ENCODE results near the gene PSORS1C1. TPM values are rescaled to one million over a fixed set of nuclear protein-coding genes. Genes with fewer than 3 reads are reported as not detected.
"Not testable (repeated sequence)": the region's sequence is repeated elsewhere in the genome, so short reads cannot be mapped to it uniquely, and the experiment has no call there.

Gene PSORS1C1
- total and polyA plus RNA-seq, 4 donors = 1.1 to 10.8 (median 2.5) TPM

DNA sequence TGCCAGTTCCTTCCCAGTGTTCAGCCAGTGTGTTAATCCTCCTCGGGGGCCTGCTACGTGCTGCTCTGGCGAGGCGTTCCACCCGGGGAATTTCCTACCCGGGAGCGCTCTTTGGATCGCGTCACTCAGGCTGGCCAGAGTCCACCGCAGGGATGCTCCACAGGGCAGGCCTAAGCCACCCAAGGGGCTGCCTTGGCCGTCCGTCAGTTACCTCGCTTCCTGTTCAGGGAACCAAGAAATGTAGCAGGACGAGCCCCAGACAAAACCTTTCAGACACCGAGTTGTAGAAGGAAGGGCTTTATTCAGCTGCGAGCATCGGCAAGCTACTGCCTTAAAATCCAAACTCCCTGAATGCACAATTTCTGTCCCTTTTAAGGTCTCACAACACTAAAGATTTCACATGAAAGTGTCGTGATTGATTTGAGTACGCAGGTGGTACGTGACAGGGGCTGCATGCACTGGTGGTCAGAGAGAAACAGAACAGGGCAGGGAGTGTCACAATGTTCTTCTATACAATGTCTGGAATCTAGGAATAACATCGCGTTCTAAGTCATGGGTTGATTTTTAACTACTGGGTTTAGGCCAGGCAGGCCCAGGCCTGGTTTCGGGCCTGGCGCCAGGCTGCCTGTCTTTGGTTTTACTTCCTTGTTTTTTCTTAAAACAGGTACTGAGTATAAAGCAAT lies 71.6 kb downstream of the PSORS1C1 start:
- 67 to 78% methylated on average over 24 of the region's 24 CpGs for WGBS, 2 donors
- H3K4me1 ChIP-seq (ENCODE audit: control insufficient read depth in 5 of 5, insufficient read depth in 5 of 5, low read length in 5 of 5) = no peaks in the 10 kb centered on the region
- no peaks in the 10 kb centered on the region for H3K36me3 ChIP-seq (ENCODE audit: control insufficient read depth in 4 of 4, insufficient read depth in 4 of 4, low read length in 4 of 4)
- DNase-seq (no peak), ATAC-seq (ENCODE audit: insufficient read depth, low FRiP score) (no peak)
- no peak overlapping the region for H3K4me3 ChIP-seq
- H3K9ac ChIP-seq (ENCODE audit: insufficient read depth in 1 of 2, low read length in 2 of 2) = no peak overlapping the region
- no peaks in the 10 kb centered on the region for H3K27me3 ChIP-seq (ENCODE audit: control insufficient read depth in 3 of 3, insufficient read depth in 3 of 3, low read length in 2 of 3)
- H3K9me3 ChIP-seq (ENCODE audit: control insufficient read depth in 4 of 4, insufficient read depth in 3 of 4, low read length in 3 of 4) = no peaks in the 10 kb centered on the region
- H3K27ac ChIP-seq (ENCODE audit: low read depth in 1 of 2, low read length in 1 of 2) = peak overlapping the region; percentile 81 to 87
- TF ChIP-seq, protein P1, sequence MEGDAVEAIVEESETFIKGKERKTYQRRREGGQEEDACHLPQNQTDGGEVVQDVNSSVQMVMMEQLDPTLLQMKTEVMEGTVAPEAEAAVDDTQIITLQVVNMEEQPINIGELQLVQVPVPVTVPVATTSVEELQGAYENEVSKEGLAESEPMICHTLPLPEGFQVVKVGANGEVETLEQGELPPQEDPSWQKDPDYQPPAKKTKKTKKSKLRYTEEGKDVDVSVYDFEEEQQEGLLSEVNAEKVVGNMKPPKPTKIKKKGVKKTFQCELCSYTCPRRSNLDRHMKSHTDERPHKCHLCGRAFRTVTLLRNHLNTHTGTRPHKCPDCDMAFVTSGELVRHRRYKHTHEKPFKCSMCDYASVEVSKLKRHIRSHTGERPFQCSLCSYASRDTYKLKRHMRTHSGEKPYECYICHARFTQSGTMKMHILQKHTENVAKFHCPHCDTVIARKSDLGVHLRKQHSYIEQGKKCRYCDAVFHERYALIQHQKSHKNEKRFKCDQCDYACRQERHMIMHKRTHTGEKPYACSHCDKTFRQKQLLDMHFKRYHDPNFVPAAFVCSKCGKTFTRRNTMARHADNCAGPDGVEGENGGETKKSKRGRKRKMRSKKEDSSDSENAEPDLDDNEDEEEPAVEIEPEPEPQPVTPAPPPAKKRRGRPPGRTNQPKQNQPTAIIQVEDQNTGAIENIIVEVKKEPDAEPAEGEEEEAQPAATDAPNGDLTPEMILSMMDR (IDR thresholded peaks at IDR 0.05; ENCODE audit: control extremely low read depth, extremely low read depth) = no peak

DNA sequence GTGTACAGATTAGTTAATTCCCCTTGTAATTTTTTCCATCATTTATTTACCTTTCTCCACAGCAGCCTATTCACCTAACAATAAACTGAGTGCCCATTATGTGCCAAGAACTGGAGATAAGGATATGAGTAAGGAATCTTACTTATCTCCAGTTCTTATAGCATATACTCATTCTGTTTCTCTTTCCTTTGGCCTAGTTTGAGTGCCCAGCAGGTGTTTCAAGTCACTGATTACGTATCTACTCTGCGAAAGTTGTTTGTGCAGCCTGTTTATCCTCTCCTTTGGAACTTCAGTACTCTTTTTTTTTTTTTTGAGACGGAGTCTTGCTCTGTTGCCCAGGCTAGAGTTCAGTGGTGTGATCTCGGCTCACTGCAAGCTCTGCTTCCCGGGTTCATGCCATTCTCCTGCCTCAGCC lies 73.2 kb downstream of the PSORS1C1 start:
- no peaks in the 10 kb centered on the region for H3K9me3 ChIP-seq (ENCODE audit: control insufficient read depth in 4 of 4, insufficient read depth in 3 of 4, low read length in 3 of 4)
- no peak overlapping the region for H3K9ac ChIP-seq (ENCODE audit: insufficient read depth in 1 of 2, low read length in 2 of 2)
- no peak overlapping the region for H3K27ac ChIP-seq (ENCODE audit: low read depth in 1 of 2, low read length in 1 of 2)
- WGBS, 2 donors = 69 to 80% methylated on average over 5 of the region's 5 CpGs
- no peak for DNase-seq
- no peak overlapping the region for H3K4me3 ChIP-seq
- ATAC-seq (ENCODE audit: insufficient read depth, low FRiP score) = peak; percentile 41
- TF ChIP-seq, protein P1 (IDR thresholded peaks at IDR 0.05; ENCODE audit: control extremely low read depth, extremely low read depth) = no peak
- H3K27me3 ChIP-seq (ENCODE audit: control insufficient read depth in 3 of 3, insufficient read depth in 3 of 3, low read length in 2 of 3) = no peaks in the 10 kb centered on the region
- H3K4me1 ChIP-seq (ENCODE audit: control insufficient read depth in 5 of 5, insufficient read depth in 5 of 5, low read length in 5 of 5) = no peaks in the 10 kb centered on the region
- no peaks in the 10 kb centered on the region for H3K36me3 ChIP-seq (ENCODE audit: control insufficient read depth in 4 of 4, insufficient read depth in 4 of 4, low read length in 4 of 4)

DNA sequence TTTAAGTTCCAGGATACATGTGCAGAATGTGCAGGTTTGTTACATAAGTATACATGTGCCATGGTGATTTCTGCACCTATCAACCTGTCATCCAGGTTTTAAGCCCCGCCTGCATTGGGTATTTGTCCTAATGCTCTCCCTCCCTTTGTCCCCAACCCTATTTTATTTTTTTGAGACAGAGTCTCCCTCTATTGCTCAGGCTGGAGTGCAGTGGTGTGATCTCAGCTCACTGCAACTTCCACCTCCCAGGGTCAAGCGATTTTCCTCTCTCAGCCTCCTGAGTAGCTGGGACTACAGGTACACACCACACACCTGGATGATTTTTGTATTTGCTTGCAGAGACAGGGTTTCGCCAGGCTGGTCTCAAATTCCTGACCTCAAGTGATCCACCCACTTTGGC lies 74.6 kb downstream of the PSORS1C1 start:
- H3K4me1 ChIP-seq (ENCODE audit: control insufficient read depth in 5 of 5, insufficient read depth in 5 of 5, low read length in 5 of 5); H3K9me3 ChIP-seq (ENCODE audit: control insufficient read depth in 4 of 4, insufficient read depth in 3 of 4, low read length in 3 of 4); H3K27me3 ChIP-seq (ENCODE audit: control insufficient read depth in 3 of 3, insufficient read depth in 3 of 3, low read length in 2 of 3); H3K4me3 ChIP-seq; H3K9ac ChIP-seq (ENCODE audit: insufficient read depth in 1 of 2, low read length in 2 of 2); ATAC-seq (ENCODE audit: insufficient read depth, low FRiP score); H3K27ac ChIP-seq (ENCODE audit: low read depth in 1 of 2, low read length in 1 of 2); H3K36me3 ChIP-seq (ENCODE audit: control insufficient read depth in 4 of 4, insufficient read depth in 4 of 4, low read length in 4 of 4); DNase-seq: not testable (repeated sequence)
- 91 to 93% methylated on average over 3 of the region's 3 CpGs for WGBS, 2 donors

Small RNA genes within 50 kb of the gene (small RNA-seq; reads per million reads assigned to genes)
- gene POLR2LP1 (ENCODE audit: low replicate concordance) (not detected), gene RNU6-1133P (ENCODE audit: low replicate concordance) (not detected)

Other genes starting within 250 kb of the PSORS1C1 start
- 100 to 1,000 TPM; 124 to 134 TPM for gene DDR1, start 230.3 kb upstream of the PSORS1C1 start, total RNA-seq
- gene DDR1, start 230.3 kb upstream of the PSORS1C1 start, polyA plus RNA-seq = 10 to 100 TPM; 39.5 to 72.4 TPM
- gene GTF2H4, start 206.6 kb upstream of the PSORS1C1 start, total RNA-seq = 10 to 100 TPM; 31.1 to 37.2 TPM
- 10 to 100 TPM; 25.3 to 31.0 TPM for gene GTF2H4, start 206.6 kb upstream of the PSORS1C1 start, polyA plus RNA-seq
- 10 to 100 TPM; 17.4 to 32.2 TPM for gene VARS2, start 200.6 kb upstream of the PSORS1C1 start, total RNA-seq
- gene VARS2, start 200.6 kb upstream of the PSORS1C1 start, polyA plus RNA-seq = 10 to 100 TPM; 18.8 to 38.4 TPM
- 100 to 1,000 TPM in 1 of 2 donors, 10 to 100 TPM in 1; 65.4 to 374 TPM for gene SFTA2, start 182.6 kb upstream of the PSORS1C1 start, total RNA-seq
- gene SFTA2, start 182.6 kb upstream of the PSORS1C1 start, polyA plus RNA-seq = 1,000 to 10,000 TPM in 1 of 2 donors, 100 to 1,000 TPM in 1; 771 to 2,392 TPM
- gene MUCL3, start 173.8 kb upstream of the PSORS1C1 start, total RNA-seq = 1 to 10 TPM in 1 of 2 donors, under 1 TPM in 1; 0.51 to 3.6 TPM
- gene MUCL3, start 173.8 kb upstream of the PSORS1C1 start, polyA plus RNA-seq = 1 to 10 TPM in 1 of 2 donors, under 1 TPM in 1; 0.47 to 6.4 TPM
- gene MUC21, start 131.1 kb upstream of the PSORS1C1 start, total RNA-seq = 1 to 10 TPM in 1 of 2 donors, under 1 TPM in 1; 0.40 to 8.6 TPM
- 1 to 10 TPM; 3.3 to 4.6 TPM for gene MUC21, start 131.1 kb upstream of the PSORS1C1 start, polyA plus RNA-seq
- under 1 TPM; 0.06 to 0.11 TPM for gene MUC22, start 104.3 kb upstream of the PSORS1C1 start, total RNA-seq
- gene MUC22, start 104.3 kb upstream of the PSORS1C1 start, polyA plus RNA-seq = under 1 TPM; 0.02 to 0.03 TPM
- gene C6orf15, start 2.2 kb upstream of the PSORS1C1 start, total RNA-seq = not detected
- gene C6orf15, start 2.2 kb upstream of the PSORS1C1 start, polyA plus RNA-seq = not detected
- gene CDSN, start 5.6 kb downstream of the PSORS1C1 start, total RNA-seq = under 1 TPM in 1 of 2 donors, not detected in 1; 0.06 TPM
- gene CDSN, start 5.6 kb downstream of the PSORS1C1 start, polyA plus RNA-seq = under 1 TPM; 0.05 to 0.10 TPM
- not detected for gene PSORS1C2, start 24.3 kb downstream of the PSORS1C1 start, total RNA-seq
- gene PSORS1C2, start 24.3 kb downstream of the PSORS1C1 start, polyA plus RNA-seq = not detected
- gene CCHCR1, start 43.0 kb downstream of the PSORS1C1 start, total RNA-seq = 10 to 100 TPM; 20.0 to 32.8 TPM
- gene CCHCR1, start 43.0 kb downstream of the PSORS1C1 start, polyA plus RNA-seq = 10 to 100 TPM; 11.0 to 14.3 TPM
- 1 to 10 TPM; 5.4 to 9.4 TPM for gene TCF19, start 43.8 kb downstream of the PSORS1C1 start, total RNA-seq
- 1 to 10 TPM; 4.1 to 4.9 TPM for gene TCF19, start 43.8 kb downstream of the PSORS1C1 start, polyA plus RNA-seq
- 10 to 100 TPM in 1 of 2 donors, 1 to 10 TPM in 1; 2.2 to 19.5 TPM for gene POU5F1, start 55.9 kb downstream of the PSORS1C1 start, total RNA-seq
- 1 to 10 TPM; 1.5 to 2.5 TPM for gene POU5F1, start 55.9 kb downstream of the PSORS1C1 start, polyA plus RNA-seq
- 1,000 to 10,000 TPM in 1 of 2 donors, 100 to 1,000 TPM in 1; 125 to 1,234 TPM for gene HLA-C, start 157.3 kb downstream of the PSORS1C1 start, total RNA-seq
- 1,000 to 10,000 TPM in 1 of 2 donors, 100 to 1,000 TPM in 1; 239 to 1,185 TPM for gene HLA-C, start 157.3 kb downstream of the PSORS1C1 start, polyA plus RNA-seq
- gene HLA-B, start 242.4 kb downstream of the PSORS1C1 start, total RNA-seq = 1,000 to 10,000 TPM in 1 of 2 donors, 100 to 1,000 TPM in 1; 668 to 1,563 TPM
- 1,000 to 10,000 TPM; 1,310 to 3,772 TPM for gene HLA-B, start 242.4 kb downstream of the PSORS1C1 start, polyA plus RNA-seq

Data from lung (tissue), 13 donors.